Endometrial microvascular endothelial cells (primary cell): ENCODE data around the gene C19orf44. TPM values are rescaled to one million over a fixed set of nuclear protein-coding genes. Genes with fewer than 3 reads are reported as not detected.
"Not testable (repeated sequence)": the region's sequence is repeated elsewhere in the genome, so short reads cannot be mapped to it uniquely, and the experiment has no call there.

Experiments used
- in situ Hi-C: cut with HindIII; loops from 2 replicates; pipeline ENCODE4 v1.10.0; 2017; ENCODE audit warnings: low sequenced_read_pairs, low pct_unique_long_range_greater_than_20kb; ENCODE audit errors: inconsistent ontology term
- total RNA-seq: library from RNA; depleted of rRNA; stranded (reverse); fragments of >200 nt; gene quantifications from one replicate; pipeline ENCODE4 v1.2.3, GENCODE V29; 2015; ENCODE audit errors: inconsistent ontology term

Gene C19orf44
- total RNA-seq, 1 donor from 2014 or later, result 2.4 TPM

GRCh38 chr19:16465239-16465638, 31.0 kb upstream of the C19orf44 start:
- in situ Hi-C loops, result no loop called here

- in situ Hi-C loops, result not testable (repeated sequence)
Measured at GRCh38 chr19:16466802-16467427, 29.3 kb upstream of the C19orf44 start.

DNA sequence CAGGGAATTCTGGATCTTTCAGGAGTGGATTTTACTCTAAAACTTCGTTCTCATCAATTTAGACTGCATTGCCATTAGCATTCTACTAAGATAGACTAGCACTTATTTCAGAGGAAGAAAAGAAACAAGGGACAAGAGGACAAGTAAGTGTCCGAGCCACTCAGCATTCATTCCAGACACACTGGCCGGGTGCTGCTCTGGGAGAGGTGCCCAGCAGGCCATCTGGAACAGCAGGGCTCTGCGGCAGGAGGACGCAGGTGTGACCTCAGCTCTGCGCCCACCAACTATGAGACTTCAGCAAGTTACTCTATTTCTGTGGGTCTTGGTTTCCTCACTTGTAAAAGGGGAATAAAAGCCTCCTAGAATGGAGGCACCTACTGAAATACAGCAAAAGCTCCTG, 28.6 kb upstream of the C19orf44 start:
- in situ Hi-C loops, result no loop called here

- in situ Hi-C loops, result no loop called here
Measured at GRCh38 chr19:16470541-16470910, 25.7 kb upstream of the C19orf44 start.

DNA sequence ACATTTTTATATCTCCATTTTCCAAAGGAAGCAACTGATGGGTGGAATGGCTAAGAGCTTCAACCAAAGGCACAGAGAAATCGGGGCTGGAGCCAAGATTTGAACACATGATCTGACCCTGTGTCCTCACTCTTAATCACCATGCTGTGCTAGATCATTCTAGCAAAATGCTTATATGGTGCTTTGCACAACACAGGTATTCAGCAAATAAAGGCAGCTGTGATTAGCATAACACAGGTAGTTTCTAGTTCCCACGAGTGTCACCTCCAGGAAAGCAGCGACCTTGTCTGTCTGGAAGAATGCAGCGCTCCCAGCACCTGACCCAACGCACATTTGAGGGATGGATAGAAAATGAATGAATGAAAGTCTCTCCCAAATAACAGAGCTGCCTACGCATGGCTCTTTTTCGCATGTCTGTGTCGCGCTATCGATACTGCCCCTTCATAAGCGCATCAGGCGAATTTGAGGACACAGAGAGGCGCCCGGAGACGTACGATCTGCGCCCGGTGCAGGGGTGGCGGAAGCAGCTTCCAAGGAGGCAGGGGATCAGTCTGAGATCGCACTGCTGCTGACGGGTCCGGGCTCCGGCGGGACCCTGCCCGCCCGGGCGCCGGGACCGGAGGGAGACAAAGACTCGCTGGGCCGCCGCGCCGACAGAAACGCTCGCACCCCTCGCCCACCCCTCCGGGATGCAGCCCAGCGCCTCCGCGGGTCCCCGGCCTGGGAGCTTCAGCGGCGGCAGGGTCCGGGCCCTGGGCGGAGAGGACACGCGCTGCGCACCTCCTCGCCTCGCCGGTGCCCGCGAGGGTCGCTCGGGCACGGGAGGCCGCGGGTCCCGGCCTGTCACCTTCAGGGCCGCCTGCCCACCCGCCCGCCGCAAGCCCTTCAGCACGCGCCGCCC, 25.0 kb upstream of the C19orf44 start:
- in situ Hi-C loops, result no loop called here

GRCh38 chr19:16472559-16472899, 23.7 kb upstream of the C19orf44 start:
- in situ Hi-C loops, result not testable (repeated sequence)

DNA sequence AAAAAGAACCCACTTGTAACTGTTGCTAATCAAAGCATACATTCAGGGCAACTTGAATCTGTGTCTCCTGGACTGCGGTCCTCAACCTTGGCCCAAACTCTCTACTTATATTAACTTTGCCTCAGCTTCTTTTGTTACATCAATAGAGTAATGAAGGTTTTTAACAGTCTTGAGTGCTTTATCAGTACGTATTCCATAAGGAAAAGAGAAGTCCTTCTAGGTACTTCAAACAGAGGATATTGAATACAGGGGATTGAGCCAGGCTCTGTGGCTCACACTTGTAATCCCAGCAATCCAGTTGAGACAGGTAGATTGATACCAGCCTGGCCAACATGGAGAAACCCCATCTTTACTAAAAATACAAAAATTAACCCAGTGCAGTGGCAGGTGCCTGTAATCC, 23.2 kb upstream of the C19orf44 start:
- in situ Hi-C loops, result no loop called here

- in situ Hi-C loops, result no loop called here
Measured at GRCh38 chr19:16473875-16474392, 22.3 kb upstream of the C19orf44 start.

- in situ Hi-C loops, result no loop called here
Measured at GRCh38 chr19:16476401-16476800, 19.8 kb upstream of the C19orf44 start.

GRCh38 chr19:16477311-16477710, 18.9 kb upstream of the C19orf44 start:
- in situ Hi-C loops, result no loop called here

DNA sequence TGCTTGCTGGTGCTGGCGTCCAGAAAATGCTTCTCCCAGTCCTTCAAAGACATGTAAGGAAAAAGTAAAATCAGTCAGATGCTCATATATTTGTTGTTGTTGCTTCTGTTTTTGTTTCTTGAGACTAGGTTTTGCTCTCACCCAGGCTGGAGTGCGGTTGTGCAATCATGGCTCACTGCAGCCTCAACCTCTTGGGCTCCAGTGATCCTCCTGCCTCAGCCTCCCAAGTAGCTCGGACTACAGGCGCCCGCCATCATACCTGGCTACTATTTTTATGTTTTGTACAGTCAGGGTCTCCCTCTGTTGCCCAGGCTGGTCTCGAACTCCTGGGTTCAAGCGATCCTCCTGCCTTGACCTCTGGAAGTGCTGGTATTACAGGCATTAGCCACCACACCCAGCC, 13.4 kb upstream of the C19orf44 start:
- in situ Hi-C loops, result no loop called here

- in situ Hi-C loops, result not testable (repeated sequence)
Measured at GRCh38 chr19:16486476-16486875, 9.7 kb upstream of the C19orf44 start.

DNA sequence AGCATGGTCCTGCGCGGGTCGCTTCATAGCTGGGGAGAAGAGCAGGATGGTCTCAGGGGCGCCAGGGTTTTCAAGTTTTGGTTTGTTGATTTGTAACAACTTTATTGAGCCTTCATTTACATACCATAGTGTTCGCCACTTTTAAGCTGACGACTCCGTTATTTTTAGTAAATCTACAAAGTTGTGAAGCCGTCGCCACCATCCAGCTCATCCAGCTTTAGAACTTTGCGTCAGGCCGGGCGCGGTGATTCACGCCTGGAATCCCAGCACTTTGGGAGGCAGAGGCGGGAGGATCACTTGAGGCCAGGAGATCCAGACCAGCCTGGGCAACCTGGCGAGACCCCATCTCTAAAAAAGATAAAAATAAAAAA, 404 bp downstream of the C19orf44 start:
- in situ Hi-C loops, result no loop called here

GRCh38 chr19:16497042-16497441, 848 bp downstream of the C19orf44 start:
- in situ Hi-C loops, result no loop called here

GRCh38 chr19:16497837-16498236, 1.6 kb downstream of the C19orf44 start:
- in situ Hi-C loops, result no loop called here

- in situ Hi-C loops, result no loop called here
Measured at GRCh38 chr19:16504271-16504670, 8.1 kb downstream of the C19orf44 start.

DNA sequence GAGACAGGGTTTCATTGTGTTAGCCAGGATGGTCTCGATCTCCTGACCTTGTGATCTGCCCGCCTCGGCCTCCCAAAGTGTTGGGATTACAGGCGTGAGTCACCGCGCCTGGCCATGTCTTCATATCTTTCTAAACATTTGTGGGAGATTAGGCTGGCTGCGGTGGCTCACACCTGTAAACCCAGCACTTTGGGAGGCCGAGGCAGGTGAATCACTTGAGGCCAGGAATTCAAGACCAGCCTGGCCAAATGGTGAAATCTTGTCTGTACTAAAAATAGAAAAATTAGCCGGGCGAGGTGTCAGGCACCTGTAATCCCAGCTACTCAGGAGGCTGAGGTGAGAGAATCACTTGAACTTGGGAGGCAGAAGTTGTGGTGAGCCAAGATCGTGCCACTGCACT, 10.0 kb downstream of the C19orf44 start:
- in situ Hi-C loops, result not testable (repeated sequence)

- in situ Hi-C loops, result no loop called here
Measured at GRCh38 chr19:16506961-16507360, 10.8 kb downstream of the C19orf44 start.

DNA sequence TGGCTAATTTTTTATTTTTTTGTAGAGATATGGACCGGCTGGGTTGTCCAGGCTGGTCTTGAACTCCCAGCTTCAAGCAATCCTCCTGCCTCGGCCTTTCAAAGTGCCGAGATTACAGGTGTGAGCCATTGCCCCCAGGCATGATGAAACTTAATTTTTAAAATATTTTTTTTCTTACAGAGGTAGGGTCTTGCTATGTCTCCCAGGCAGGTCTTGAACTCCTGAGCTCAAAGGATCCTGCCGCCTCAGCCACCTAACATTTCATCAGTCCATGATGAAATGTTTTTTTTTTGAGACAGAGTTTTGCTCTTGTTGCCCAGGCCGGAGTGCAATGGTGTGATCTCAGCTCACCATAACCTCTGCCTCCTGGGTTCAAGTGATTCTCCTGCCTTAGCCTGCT, 12.4 kb downstream of the C19orf44 start:
- in situ Hi-C loops, result no loop called here
